CD4-positive, alpha-beta T cell treated with Interleukin-6 for 4 hours (primary cell): ENCODE results near the gene PABPN1L.

ENCODE experiments used
- DNase-seq: peaks from one replicate; pipeline ENCODE4 v3.0.0-alpha.2; 2020; ENCODE audit warnings: mixed read lengths

The PABPN1L gene

GRCh38 chr16:88883117-88883895, 16.8 kb upstream of the PABPN1L start:
- no peak for DNase-seq

DNA sequence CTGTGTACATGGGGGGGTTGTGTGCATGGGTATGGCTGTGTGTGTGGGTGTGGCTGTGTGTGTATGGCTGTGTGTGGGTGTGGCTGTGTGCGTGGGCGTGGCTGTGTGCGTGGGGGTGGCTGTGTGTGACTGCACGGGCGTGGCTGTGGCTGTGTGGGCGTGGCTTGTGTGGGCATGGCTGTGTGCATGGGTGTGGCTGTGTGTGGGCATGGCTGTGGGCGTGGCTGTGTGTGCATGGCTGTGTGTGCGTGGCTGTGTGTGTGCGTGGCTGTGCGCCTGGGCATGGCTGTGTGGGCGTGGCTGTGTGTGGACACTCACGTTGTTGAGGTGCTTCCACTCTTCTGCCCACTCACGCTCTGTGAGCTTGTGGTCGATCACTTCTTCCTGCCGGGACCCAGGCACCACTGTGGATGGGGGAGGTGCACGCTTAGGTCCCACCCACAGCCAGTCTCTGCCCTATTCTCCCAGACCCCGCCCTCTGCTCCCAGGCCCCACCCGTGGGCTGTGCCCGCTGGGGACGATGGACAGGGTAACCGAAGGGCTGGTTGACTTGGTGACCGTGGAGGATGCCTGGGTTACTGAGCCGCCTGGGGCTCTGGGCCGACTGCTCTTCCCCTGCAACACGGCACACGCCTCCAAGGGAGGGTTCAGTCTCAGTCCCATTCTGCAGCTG, 16.0 kb upstream of the PABPN1L start:
- DNase-seq, result no peak

- DNase-seq, result no peak
Observed at GRCh38 chr16:88881675-88882357, 15.4 kb upstream of the PABPN1L start.

- no peak for DNase-seq
Observed at GRCh38 chr16:88881007-88881615, 14.7 kb upstream of the PABPN1L start.

DNA sequence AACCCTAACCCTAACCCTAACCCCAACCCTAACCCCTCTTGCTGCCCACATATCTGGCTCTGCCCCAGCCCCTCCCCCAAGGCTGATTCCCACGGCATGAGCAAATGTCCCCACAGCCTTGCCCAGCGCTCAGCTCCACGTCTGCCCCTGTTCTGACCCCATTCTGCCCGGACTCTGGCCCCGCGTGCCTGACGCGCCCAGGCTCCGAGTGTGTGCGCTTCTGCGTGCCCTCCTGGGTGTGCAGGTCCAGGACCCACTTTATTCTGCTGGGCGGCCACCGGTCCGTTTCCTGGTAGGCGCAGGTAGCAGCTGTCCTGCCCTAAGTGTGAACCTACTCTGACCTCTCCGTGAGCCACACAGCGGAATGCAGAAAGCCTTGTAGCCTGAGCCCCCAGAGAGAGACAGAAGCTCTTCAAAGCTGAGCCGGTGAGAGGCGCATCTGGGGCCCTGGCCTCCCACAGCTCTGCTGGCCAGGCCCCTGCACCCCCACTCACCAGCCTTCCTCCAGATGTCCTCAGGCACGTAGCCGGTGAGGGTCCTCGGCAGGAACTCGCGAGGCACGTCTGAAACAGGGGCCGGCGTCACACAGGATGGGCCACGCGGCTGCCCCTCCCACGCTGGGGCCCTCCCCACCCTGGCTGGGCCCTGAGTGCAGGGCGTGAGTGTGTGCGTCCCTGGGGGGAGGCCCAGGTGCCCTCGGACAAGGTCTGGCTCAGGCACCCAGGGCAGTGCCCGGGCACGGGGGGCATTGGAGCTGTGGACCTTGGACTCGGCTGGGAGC, 14.0 kb upstream of the PABPN1L start:
- DNase-seq, result no peak

DNA sequence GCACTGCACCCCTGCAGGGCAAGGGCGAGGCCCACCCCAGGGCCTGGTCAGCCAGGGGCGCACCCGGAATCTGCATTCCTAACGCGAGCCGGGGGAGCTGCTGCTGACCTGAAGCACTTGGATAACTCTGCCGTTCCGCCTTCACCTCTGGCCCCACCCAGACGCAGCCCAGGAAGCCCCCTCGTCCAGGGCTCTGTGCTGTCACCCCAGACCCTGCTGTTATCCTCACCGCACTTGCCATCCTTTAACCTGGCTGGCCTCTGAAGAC, 13.3 kb upstream of the PABPN1L start:
- no peak for DNase-seq

GRCh38 chr16:88878967-88879787, 12.7 kb upstream of the PABPN1L start:
- no peak for DNase-seq

DNA sequence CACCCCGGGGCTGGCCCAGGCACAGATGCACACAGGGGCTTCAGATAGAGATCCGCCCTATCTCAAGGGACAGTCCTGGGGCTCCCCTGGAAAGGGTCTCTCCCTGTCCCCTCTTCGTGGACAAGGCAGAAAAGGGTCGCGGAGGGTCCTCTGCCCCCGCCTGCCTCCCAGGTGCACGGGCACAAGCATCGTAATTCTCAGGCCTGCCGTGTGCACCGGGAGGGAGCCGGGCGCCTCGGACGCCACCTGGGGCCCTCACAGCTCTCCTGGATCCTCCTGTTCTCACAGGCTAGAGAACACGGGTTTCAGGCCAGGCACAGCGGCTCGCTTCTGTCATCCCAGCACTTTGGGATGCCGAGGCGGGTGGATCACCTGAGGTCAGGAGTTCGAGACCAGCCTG, 11.9 kb upstream of the PABPN1L start:
- no peak for DNase-seq

DNA sequence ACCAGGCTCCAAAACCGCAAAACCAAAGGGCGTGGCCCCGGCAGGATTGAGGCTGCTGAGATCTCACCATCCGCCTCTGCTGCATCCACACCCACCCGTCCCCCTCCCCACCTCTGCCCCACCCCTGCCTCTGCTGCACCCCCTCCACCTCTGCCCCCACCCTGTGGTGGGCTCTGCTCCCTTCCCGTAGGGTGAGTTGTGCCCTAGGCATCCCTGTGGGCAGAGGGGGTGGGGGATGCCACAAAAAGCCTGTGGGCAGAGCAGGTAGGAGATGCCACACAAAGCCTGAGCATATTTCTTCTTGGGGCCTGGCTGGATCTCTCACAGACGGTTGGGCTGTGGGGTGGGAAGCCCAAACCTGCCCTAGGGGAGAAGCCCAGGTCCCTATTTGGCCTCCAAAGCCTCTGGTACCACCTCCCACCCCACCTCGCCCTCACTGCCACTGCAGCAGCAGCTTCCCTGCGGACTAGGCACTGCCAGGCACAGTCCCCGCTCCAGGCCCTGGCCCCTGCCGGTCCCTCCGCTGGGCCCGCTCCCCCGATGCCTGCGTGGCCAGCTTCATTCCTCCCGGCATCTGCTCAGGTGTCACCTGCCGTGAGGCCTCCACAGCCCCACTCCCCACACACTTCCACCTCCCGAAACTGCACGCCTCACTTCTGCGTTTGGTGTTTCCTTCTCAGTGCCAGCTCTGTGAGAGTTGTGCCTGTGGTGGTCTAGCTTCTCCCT, 11.3 kb upstream of the PABPN1L start:
- no peak for DNase-seq

GRCh38 chr16:88876942-88877526, 10.6 kb upstream of the PABPN1L start:
- DNase-seq, result no peak

- no peak for DNase-seq
Observed at GRCh38 chr16:88875703-88876234, 9.3 kb upstream of the PABPN1L start.

- no peak for DNase-seq
Observed at GRCh38 chr16:88874938-88875599, 8.6 kb upstream of the PABPN1L start.

DNA sequence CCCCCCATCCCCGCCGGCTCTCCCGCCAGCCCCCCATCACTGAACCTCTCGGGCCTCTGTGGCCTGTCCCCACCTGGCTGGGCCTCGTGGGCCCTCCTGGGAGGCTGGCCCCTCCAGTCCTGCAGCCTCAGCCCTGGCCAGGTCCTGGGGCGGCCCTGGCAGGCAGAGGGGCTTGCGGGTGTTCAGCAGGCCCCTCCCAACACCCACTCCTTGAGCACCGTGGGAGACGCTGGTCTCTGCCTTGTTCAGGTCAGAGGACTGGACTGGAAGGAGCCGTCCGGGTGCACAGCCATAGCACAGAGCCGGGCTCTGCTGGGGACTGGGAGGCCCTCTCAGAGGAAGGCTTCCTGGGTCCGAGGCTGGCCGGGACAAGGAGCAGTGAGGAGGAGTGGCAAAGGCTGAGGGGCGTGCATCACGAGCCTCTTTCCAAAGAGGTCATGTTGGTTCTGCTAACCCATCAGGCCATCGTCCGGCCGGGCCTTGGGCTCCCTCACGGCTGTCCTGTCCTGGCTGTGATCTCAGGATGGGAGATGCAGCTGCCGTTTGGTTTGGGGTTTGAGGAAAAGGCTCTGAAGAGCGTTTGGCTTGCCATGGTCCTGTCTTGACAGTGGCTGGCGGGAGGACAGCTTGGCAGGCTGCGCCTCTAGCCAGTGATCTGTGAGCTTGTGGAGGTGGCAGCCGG, 6.3 kb upstream of the PABPN1L start:
- DNase-seq, result no peak

GRCh38 chr16:88871730-88872416, 5.4 kb upstream of the PABPN1L start:
- DNase-seq, result no peak

GRCh38 chr16:88871349-88871702, 4.9 kb upstream of the PABPN1L start:
- no peak for DNase-seq

DNA sequence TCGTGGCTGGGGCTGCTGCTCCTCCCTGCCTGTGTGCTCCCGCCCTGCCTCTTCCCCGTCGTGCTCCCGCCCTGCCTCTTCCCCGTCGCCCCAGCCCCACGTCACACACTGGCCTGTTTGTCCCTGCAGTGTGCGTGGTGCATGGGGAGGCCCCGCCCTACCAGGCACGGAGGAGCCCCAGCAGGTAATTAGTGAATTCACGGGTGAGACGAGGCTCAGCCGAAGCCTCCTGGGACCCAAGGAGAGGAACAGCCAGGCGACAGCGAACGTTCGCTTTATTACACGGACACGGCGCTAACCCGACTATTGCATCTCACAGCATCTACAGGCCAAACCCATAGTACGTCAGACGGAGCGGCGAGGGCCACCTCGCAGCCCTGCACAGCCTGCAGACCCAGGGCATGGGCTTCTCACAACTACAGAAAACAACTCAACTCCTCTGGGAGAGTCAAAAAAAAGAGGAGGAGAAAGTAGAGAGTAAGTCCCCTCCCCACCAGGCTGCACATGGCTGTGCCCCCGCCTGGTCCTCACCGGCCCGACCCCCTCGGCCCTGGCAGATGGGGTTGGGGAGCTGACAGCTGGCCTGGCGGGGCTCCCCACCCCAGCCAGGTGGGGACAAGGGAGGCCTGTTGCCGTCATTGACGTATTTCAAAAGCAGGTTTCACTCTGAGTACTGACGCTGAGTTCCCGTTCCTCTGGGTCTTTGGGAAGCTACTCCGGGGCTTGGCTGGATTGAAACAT, 4.3 kb upstream of the PABPN1L start:
- no peak for DNase-seq

DNA sequence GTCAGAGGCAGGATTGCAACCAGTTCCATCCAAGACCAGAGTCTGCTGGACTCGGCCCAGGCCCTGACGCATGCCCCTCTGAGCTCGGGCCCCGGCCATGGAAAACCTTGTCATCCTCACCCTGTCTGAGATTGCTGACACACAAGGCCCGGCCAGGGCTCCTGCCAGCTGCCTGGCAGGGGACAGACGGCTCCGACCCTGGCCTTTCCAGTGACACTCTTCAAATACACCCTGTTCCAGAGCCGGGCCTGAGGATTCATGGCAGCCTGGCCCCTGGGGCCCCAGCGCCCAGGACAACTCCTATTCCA, 3.2 kb upstream of the PABPN1L start:
- DNase-seq, result no peak

GRCh38 chr16:88868974-88869672, 2.7 kb upstream of the PABPN1L start:
- DNase-seq, result no peak
